Measurements from ENCODE around the gene SYT7. TPM values are rescaled to one million over a fixed set of nuclear protein-coding genes. Genes with fewer than 3 reads are reported as not detected.

Gene SYT7
- total and polyA plus RNA-seq, 11 donors: 12.4 to 34.7 (median 17.4) TPM

- no peak for TF ChIP-seq CTCF (IDR thresholded peaks at IDR 0.05)
- TF ChIP-seq POLR2A (IDR thresholded peaks at IDR 0.05): no peak
- H3K4me1 ChIP-seq: peaks cover 0 to 25% (median 7%) of the 10 kb centered on the region in 12 donors
- H3K9me3 ChIP-seq: no peaks in the 10 kb centered on the region
- 95 to 99% (median 96%) methylated on average over 29 to 32 of the region's 32 CpGs for WGBS, 4 donors
- DNase-seq (no peak), ATAC-seq (no peak)
- no peak overlapping the region for H3K4me3 ChIP-seq
- H3K27me3 ChIP-seq: no peaks in the 10 kb centered on the region
- intact Hi-C loops (cut with DNase I): no loop called here
- peaks cover 0 to 3% (median 0%) of the 10 kb centered on the region in 9 donors for H3K36me3 ChIP-seq
- no peak overlapping the region for H3K27ac ChIP-seq
These were observed 35.0 kb downstream of the SYT7 start for GRCh38 chr11:61545921-61546320.

- H3K36me3 ChIP-seq: peaks cover 0 to 3% (median 0%) of the 10 kb centered on the region in 9 donors
- DNase-seq (no peak), ATAC-seq (no peak)
- H3K4me3 ChIP-seq: no peak overlapping the region
- H3K9me3 ChIP-seq: no peaks in the 10 kb centered on the region
- peak in 5 of 12 donors; percentile 7 to 23 (median 10) for TF ChIP-seq CTCF (IDR thresholded peaks at IDR 0.05)
- no peak for TF ChIP-seq POLR2A (IDR thresholded peaks at IDR 0.05)
- H3K27ac ChIP-seq: no peak overlapping the region
- WGBS, 4 donors: 96 to 97% (median 96%) methylated on average over 6 to 7 of the region's 7 CpGs
- no peaks in the 10 kb centered on the region for H3K27me3 ChIP-seq
- H3K4me1 ChIP-seq: peaks cover 0 to 19% (median 5%) of the 10 kb centered on the region in 12 donors
- intact Hi-C loops (cut with DNase I): no loop called here
These were observed 35.5 kb downstream of the SYT7 start for GRCh38 chr11:61545341-61545740.

GRCh38 chr11:61544466-61544865 is 36.4 kb downstream of the SYT7 start:
- H3K36me3 ChIP-seq: peaks cover 0 to 3% (median 0%) of the 10 kb centered on the region in 9 donors
- intact Hi-C loops (cut with DNase I): no loop called here
- H3K4me1 ChIP-seq: peaks cover 0 to 15% (median 3%) of the 10 kb centered on the region in 12 donors
- H3K27me3 ChIP-seq: no peaks in the 10 kb centered on the region
- H3K9me3 ChIP-seq: no peaks in the 10 kb centered on the region
- no peak for TF ChIP-seq POLR2A (IDR thresholded peaks at IDR 0.05)
- TF ChIP-seq CTCF (IDR thresholded peaks at IDR 0.05): no peak
- ATAC-seq: peak in 2 of 4 donors; percentile 21 to 46
- no peak for DNase-seq
- peak overlapping the region in 1 of 12 donors; percentile 28 for H3K27ac ChIP-seq
- WGBS, 4 donors: 80 to 96% (median 88%) methylated on average over 4 to 6 of the region's 6 CpGs
- H3K4me3 ChIP-seq: no peak overlapping the region

- TF ChIP-seq POLR2A (IDR thresholded peaks at IDR 0.05): no peak
- no peak for TF ChIP-seq CTCF (IDR thresholded peaks at IDR 0.05)
- ATAC-seq (no peak), DNase-seq (no peak)
- Histone ChIP-seq H3K4me3 (no peak overlapping the region), H3K27me3 (no peaks in the 10 kb centered on the region), H3K27ac (no peak overlapping the region), H3K4me1 (peaks cover 0 to 17% (median 4%) of the 10 kb centered on the region in 12 donors), H3K36me3 (peaks cover 0 to 3% (median 0%) of the 10 kb centered on the region in 9 donors), H3K9me3 (no peaks in the 10 kb centered on the region)
- WGBS, 4 donors: 89 to 99% (median 96%) methylated on average over 4 of the region's 4 CpGs
- intact Hi-C loops (cut with DNase I): no loop called here
These were observed 37.1 kb downstream of the SYT7 start for GRCh38 chr11:61543606-61544306.

Measured in heart left ventricle (tissue), 16 donors.